HCT116 (cell line): ENCODE measurements around the gene KCNK6. TPM values are rescaled to one million over a fixed set of nuclear protein-coding genes. Genes with fewer than 3 reads are reported as not detected.

Experiments
- ATAC-seq: fragments of 200-7000 bp; cut with Tn5 transposase; 2 replicates; pipeline ENCODE4 v1.9.1; 2020; ENCODE audit warnings: mild to moderate bottlenecking, moderate library complexity
- BruUV-seq: library from RNA; stranded (reverse); fragments of 400-500 nt; replicated peaks from 2 replicates; lab custom pipeline; 2021; lab: Mats Ljungman, UMichigan
- CTCF ChIA-PET: fragments of 300-600 bp; sonication (Branson Sonifier 250); formaldehyde crosslinking; loops from one replicate; lab custom pipeline; 2021; ENCODE audit warnings: antibody characterized with exemption; lab: Charles Lee
- POLR2A ChIA-PET: fragments of 300-600, 350-600 bp; sonication (Branson Sonifier 250); formaldehyde crosslinking; loops from one replicate; lab custom pipeline; 2021; ENCODE audit warnings: antibody characterized with exemption; lab: Charles Lee
- RAD21 ChIA-PET, 2 experiments: fragments of 300-600 bp; sonication (Branson Sonifier 250); formaldehyde crosslinking; loops; one replicate each; lab custom pipeline; 2023; ENCODE audit warnings: low total read pairs in 2 of 2; ENCODE audit not compliant: uncharacterized antibody in 2 of 2, unreplicated experiment in 2 of 2, low non-redundant PET in 1 of 2; lab: Charles Lee
- DNase-seq: peaks from one replicate; pipeline ENCODE4 v3.0.0-alpha.2; 2010; ENCODE audit warnings: low read depth, low spot score
- H2AFZ ChIP-seq: fragments of 200-600 bp; shearing (Covaris generic), sonication (generic); 2 replicates; pipeline ENCODE4 v1.6.1; 2017; ENCODE audit warnings: low read depth, mixed run types, mixed read lengths, antibody characterized with exemption, low read length; ENCODE audit not compliant: poor library complexity, severe bottlenecking
- H3K27ac ChIP-seq: 2 replicates; pipeline ENCODE4 v1.5.1; 2012; ENCODE audit warnings: low read depth, low read length
- H3K27me3 ChIP-seq: fragments of 200-600 bp; sonication (generic); 2 replicates; pipeline ENCODE4 v1.6.1; 2016; ENCODE audit warnings: mixed run types, low read length, mixed read lengths; ENCODE audit not compliant: insufficient read depth
- H3K36me3 ChIP-seq, 2 experiments: fragments of 200-500 bp in 1 of 2; fragments of 200-600 bp in 1 of 2; sonication (Bioruptor generic) in 1 of 2; sonication (generic) in 1 of 2; 2 replicates each; pipeline versions ENCODE4 v1.5.1 to v1.6.1; 2014 to 2016; ENCODE audit warnings: low read length in 2 of 2, inconsistent platforms in 1 of 2, mixed read lengths in 1 of 2, mixed run types in 1 of 2; ENCODE audit not compliant: insufficient read depth in 2 of 2, control insufficient read depth in 1 of 2
- H3K4me1 ChIP-seq, 2 experiments: fragments of 200-600 bp in 1 of 2; sonication (generic) in 1 of 2; 2 replicates each; pipeline versions ENCODE4 v1.5.1 to v1.6.1; 2012 to 2017; ENCODE audit warnings: low read length in 2 of 2, inconsistent platforms in 1 of 2, mild to moderate bottlenecking in 1 of 2, mixed read lengths in 1 of 2, mixed run types in 1 of 2, moderate library complexity in 1 of 2; ENCODE audit not compliant: insufficient read depth in 2 of 2, control insufficient read depth in 1 of 2
- H3K4me2 ChIP-seq: fragments of 200-600 bp; sonication (generic); 2 replicates; pipeline ENCODE4 v1.6.1; 2017; ENCODE audit warnings: mixed run types, low read length, mixed read lengths
- H3K4me3 ChIP-seq, 2 experiments: fragments of 200-600 bp in 1 of 2; sonication (generic) in 1 of 2; replicated peaks in 1 of 2; 2 replicates each; pipeline ENCODE4 v1.5.1; 2011 to 2016; ENCODE audit warnings: low read length in 2 of 2, control low read depth in 1 of 2, low read depth in 1 of 2, mild to moderate bottlenecking in 1 of 2, mixed read lengths in 1 of 2, mixed run types in 1 of 2
- H3K79me2 ChIP-seq: fragments of 200-600 bp; sonication (generic); 2 replicates; pipeline ENCODE4 v1.6.1; 2017; ENCODE audit warnings: mild to moderate bottlenecking, mixed run types, low read length, moderate library complexity, mixed read lengths; ENCODE audit not compliant: insufficient read depth
- H3K9ac ChIP-seq: fragments of 200-600 bp; sonication (generic); 2 replicates; pipeline ENCODE4 v1.6.1; 2016; ENCODE audit warnings: low read length, mixed read lengths
- H3K9me2 ChIP-seq: fragments of 200-600 bp; sonication (generic), shearing (Covaris generic); 2 replicates; pipeline ENCODE4 v1.6.1; 2017; ENCODE audit warnings: mixed run types, mild to moderate bottlenecking, moderate library complexity; ENCODE audit not compliant: insufficient read depth
- H3K9me3 ChIP-seq, 2 experiments: fragments of 200-500 bp in 1 of 2; fragments of 200-600 bp in 1 of 2; sonication (Bioruptor generic) in 1 of 2; sonication (generic) in 1 of 2; 2 replicates each; pipeline ENCODE4 v1.6.1; 2014 to 2017; ENCODE audit warnings: low read length in 2 of 2, mixed read lengths in 2 of 2, inconsistent platforms in 1 of 2, low read depth in 1 of 2, mild to moderate bottlenecking in 1 of 2, mixed run types in 1 of 2, moderate library complexity in 1 of 2; ENCODE audit not compliant: control insufficient read depth in 1 of 2, insufficient read depth in 1 of 2
- H4K20me1 ChIP-seq: fragments of 200-600 bp; sonication (generic), shearing (Covaris generic); 2 replicates; pipeline ENCODE4 v1.6.1; 2017; ENCODE audit warnings: mixed run types, mild to moderate bottlenecking, moderate library complexity; ENCODE audit not compliant: insufficient read depth
- CEBPB ChIP-seq: IDR thresholded peaks from 2 replicates; pipeline ENCODE4 v1.6.1; 2012; ENCODE audit warnings: low read depth
- EZH2 ChIP-seq: fragments of 200-600 bp; sonication (generic); IDR thresholded peaks from 2 replicates; pipeline ENCODE4 v1.6.1; 2017; ENCODE audit warnings: antibody characterized with exemption, mixed run types
- EZH2phosphoT487 ChIP-seq: fragments of 200-600 bp; IDR thresholded peaks from 2 replicates; pipeline ENCODE4 v1.6.1; 2018; ENCODE audit warnings: antibody characterized with exemption, borderline replicate concordance
- POLR2A ChIP-seq: IDR thresholded peaks from 2 replicates; pipeline ENCODE4 v1.7.0; 2011; ENCODE audit warnings: borderline replicate concordance; ENCODE audit not compliant: insufficient read depth, insufficient read length; ENCODE audit errors: extremely low read depth
- SIN3A ChIP-seq: IDR thresholded peaks from 2 replicates; pipeline ENCODE4 v1.6.1; 2012; ENCODE audit warnings: low read depth
- ZFX ChIP-seq: fragments of 450-650 bp; IDR thresholded peaks from 2 replicates; pipeline ENCODE4 v1.6.1; 2017
- intact Hi-C: fragments of 100-400 bp; cut with micrococcal nuclease; formaldehyde crosslinking; loops from 2 replicates; pipeline ENCODE4 v1.10.0; 2022
- total RNA-seq: library from RNA; stranded (reverse); gene quantifications from one replicate; pipeline ENCODE4 v1.2.1, GENCODE V29; 2021; ENCODE audit not compliant: unreplicated experiment
- TF ChIP-seq, protein P1 (sequence below): IDR thresholded peaks from 2 replicates; pipeline ENCODE4 v1.6.1; 2012
- TF ChIP-seq, protein P2 (sequence below): IDR thresholded peaks from 2 replicates; pipeline ENCODE4 v1.6.1; 2012
- TF ChIP-seq, protein P3 (sequence below): IDR thresholded peaks from 2 replicates; pipeline ENCODE4 v1.6.1; 2011; ENCODE audit warnings: mild to moderate bottlenecking, low read length, moderate library complexity; ENCODE audit not compliant: insufficient replicate concordance; ENCODE audit errors: extremely low read depth

The KCNK6 gene
- total RNA-seq, 1 experiment from 2014 or later, result 11.0 TPM

DNA sequence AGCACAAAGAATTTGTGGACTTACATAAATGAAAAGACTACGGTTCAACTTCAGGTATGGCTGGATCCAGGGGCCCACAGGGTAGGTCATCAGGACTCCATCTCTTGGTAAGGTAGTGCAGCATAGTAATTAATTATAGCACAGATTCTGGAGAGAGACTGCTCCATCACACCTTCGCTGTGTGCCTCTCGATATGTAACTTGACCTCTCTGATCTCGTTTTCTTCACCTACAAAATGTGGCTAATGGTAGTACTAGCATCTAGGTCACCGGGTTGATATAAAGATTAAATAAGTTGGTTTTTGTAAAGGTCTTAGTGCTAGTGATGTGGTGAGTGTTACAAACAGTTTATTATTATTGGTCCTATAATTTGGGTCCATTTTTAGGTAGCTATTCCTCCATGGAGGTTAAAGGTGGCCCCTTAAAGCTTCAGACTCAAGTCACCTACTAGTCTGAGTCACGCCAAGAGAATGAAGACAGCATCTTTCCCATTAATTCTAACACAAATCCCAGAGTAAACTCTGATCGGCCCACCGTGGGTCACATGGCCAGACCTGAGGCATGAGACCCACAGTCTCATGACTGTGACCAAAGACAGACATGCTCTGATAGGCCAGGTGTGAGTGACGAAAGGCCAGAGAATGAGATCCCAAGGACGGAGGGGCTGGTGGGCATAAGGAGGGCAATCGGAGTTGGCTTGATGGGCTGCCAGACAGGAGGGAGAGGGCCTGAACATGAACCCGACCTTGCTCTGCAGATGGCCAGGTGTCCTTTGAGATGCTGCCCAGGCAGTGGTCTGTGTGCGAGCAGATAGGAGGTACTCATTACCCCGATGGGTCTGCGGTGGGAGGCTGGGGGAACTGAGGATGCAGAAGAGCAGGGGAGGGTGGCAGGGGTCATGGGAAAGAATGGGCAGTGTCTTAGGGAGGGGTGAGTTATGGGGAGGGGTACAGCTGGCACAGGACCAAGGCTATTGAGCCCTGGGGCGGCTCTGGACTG is 36.4 kb downstream of the KCNK6 start:
- Histone ChIP-seq H4K20me1 (no peaks in the 10 kb centered on the region), H3K27me3 (peaks cover 11% of the 10 kb centered on the region; the same call in 1 of the 2 replicates), H3K9ac (no peak overlapping the region), H3K79me2 (no peaks in the 10 kb centered on the region), H3K4me2 (no peak overlapping the region), H3K9me2 (no peaks in the 10 kb centered on the region), H3K9me3 (no peaks in the 10 kb centered on the region), H3K4me1 (peaks cover 0 to under 1% of the 10 kb centered on the region in 2 experiments; a peak in 1 of 4 replicates), H2AFZ (no peak overlapping the region), H3K36me3 (no peaks in the 10 kb centered on the region), H3K27ac (no peak overlapping the region), H3K4me3 (no peak overlapping the region)
- no TSS peak for BruUV-seq
- DNase-seq (no peak), ATAC-seq (no peak)
- ChIA-PET CTCF (no interaction called here), RAD21 (no interaction called here), POLR2A (no interaction called here)
- TF ChIP-seq ZFX (no peak), EZH2 (no peak)
- intact Hi-C loops, result no loop called here

DNA sequence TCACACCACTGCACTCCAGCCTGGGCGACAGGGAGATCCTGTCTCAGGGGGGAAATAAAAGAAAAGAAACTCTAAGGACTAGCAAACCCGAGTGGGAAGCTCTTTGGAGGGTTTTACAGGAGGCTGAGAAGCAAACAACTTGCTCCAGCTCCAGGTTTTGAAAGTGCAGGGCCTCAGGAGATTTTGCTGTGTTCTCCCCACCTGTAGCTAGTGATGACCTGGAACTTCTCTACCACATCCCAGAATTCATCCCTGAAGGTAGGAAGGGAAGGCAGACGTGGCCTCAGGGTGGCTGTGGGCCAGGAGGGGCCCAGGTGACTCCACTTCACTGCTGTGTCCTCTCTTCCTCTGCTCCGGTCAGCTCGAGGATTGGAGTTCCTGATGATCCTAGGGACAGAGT is 38.4 kb downstream of the KCNK6 start:
- H3K27me3 ChIP-seq, result peaks cover 11% of the 10 kb centered on the region; the same call in 1 of the 2 replicates
- CTCF ChIA-PET, result no interaction called here
- H3K4me2 ChIP-seq, result no peak overlapping the region
- ATAC-seq (no peak), DNase-seq (no peak)
- H3K27ac ChIP-seq, result no peak overlapping the region
- no peaks in the 10 kb centered on the region for H3K36me3 ChIP-seq
- RAD21 ChIA-PET, result no interaction called here
- no peak overlapping the region for H2AFZ ChIP-seq
- TF ChIP-seq EZH2phosphoT487 (no peak), POLR2A (no peak), CEBPB (no peak), EZH2 (no peak), SIN3A (no peak)
- TF ChIP-seq, protein P1, sequence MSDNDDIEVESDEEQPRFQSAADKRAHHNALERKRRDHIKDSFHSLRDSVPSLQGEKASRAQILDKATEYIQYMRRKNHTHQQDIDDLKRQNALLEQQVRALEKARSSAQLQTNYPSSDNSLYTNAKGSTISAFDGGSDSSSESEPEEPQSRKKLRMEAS, result no peak
- TF ChIP-seq, protein P2, sequence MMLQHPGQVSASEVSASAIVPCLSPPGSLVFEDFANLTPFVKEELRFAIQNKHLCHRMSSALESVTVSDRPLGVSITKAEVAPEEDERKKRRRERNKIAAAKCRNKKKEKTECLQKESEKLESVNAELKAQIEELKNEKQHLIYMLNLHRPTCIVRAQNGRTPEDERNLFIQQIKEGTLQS, result no peak
- TF ChIP-seq, protein P3, sequence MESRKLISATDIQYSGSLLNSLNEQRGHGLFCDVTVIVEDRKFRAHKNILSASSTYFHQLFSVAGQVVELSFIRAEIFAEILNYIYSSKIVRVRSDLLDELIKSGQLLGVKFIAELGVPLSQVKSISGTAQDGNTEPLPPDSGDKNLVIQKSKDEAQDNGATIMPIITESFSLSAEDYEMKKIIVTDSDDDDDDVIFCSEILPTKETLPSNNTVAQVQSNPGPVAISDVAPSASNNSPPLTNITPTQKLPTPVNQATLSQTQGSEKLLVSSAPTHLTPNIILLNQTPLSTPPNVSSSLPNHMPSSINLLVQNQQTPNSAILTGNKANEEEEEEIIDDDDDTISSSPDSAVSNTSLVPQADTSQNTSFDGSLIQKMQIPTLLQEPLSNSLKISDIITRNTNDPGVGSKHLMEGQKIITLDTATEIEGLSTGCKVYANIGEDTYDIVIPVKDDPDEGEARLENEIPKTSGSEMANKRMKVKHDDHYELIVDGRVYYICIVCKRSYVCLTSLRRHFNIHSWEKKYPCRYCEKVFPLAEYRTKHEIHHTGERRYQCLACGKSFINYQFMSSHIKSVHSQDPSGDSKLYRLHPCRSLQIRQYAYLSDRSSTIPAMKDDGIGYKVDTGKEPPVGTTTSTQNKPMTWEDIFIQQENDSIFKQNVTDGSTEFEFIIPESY, result no peak
- no peaks in the 10 kb centered on the region for H4K20me1 ChIP-seq
- no peaks in the 10 kb centered on the region for H3K79me2 ChIP-seq
- H3K9me3 ChIP-seq, result no peaks in the 10 kb centered on the region
- POLR2A ChIA-PET, result interaction anchor here (1.0 to 1.1 kb wide), 2 partner anchors 9 to 16 kb away, joined by 3 to 4 read pairs; partner anchors contain the start of gene PSMD8
- peaks cover 6 to 19% of the 10 kb centered on the region in 2 experiments; a peak in 3 of 4 replicates for H3K4me1 ChIP-seq
- intact Hi-C loops, result no loop called here
- no peaks in the 10 kb centered on the region for H3K9me2 ChIP-seq
- no peak overlapping the region for H3K9ac ChIP-seq
- H3K4me3 ChIP-seq, result no peak overlapping the region
- BruUV-seq, result no TSS peak
